Body of pancreas (tissue), 4 donors: ENCODE results near the gene TCF3.

Source experiments
- CTCF ChIP-seq, 7 experiments: fragments of 450-650 bp in 4 of 7; fragments of 200-600 bp in 3 of 7; sonication (generic) in 3 of 7; IDR thresholded peaks; one replicate each; pipeline ENCODE4 v1.5.1; 2016 to 2019; ENCODE audit warnings: antibody characterized with exemption in 7 of 7
- POLR2A ChIP-seq, 3 donors: fragments of 450-650 bp; IDR thresholded peaks; one replicate each; pipeline ENCODE4 v1.6.1; 2016; ENCODE audit warnings: antibody characterized with exemption in 3 of 3, mild to moderate bottlenecking in 2 of 3

- TF ChIP-seq CTCF (IDR thresholded peaks at IDR 0.05) (no peak), POLR2A (IDR thresholded peaks at IDR 0.05) (no peak)
Measured at GRCh38 chr19:1620502-1620901, 31.9 kb downstream of the TCF3 start.
